GM12878 (cell line): ENCODE data around the gene DCLRE1B. TPM values are rescaled to one million over a fixed set of nuclear protein-coding genes. Genes with fewer than 3 reads are reported as not detected.

Source experiments
- BCL11A ChIP-seq: IDR thresholded peaks from 2 replicates; pipeline ENCODE4 v1.6.1; 2011; ENCODE audit warnings: low read depth, low read length
- BHLHE40 ChIP-seq, 2 experiments: fragments of 450-650 bp in 1 of 2; IDR thresholded peaks; 2 replicates each; pipeline ENCODE4 v1.6.1; 2011 to 2017; ENCODE audit warnings: low read depth in 2 of 2, borderline replicate concordance in 1 of 2, improper control_type of control experiment in 1 of 2, low read length in 1 of 2, mild to moderate bottlenecking in 1 of 2
- CBFB ChIP-seq: IDR thresholded peaks from 2 replicates; pipeline ENCODE4 v1.6.1; 2016; ENCODE audit warnings: antibody characterized with exemption, low read depth
- CHD2 ChIP-seq: IDR thresholded peaks from 2 replicates; pipeline ENCODE4 v1.6.1; 2011; ENCODE audit warnings: low read depth, low read length, improper control_type of control experiment, borderline replicate concordance
- CREM ChIP-seq: IDR thresholded peaks from 2 replicates; pipeline ENCODE4 v1.6.1; 2014; ENCODE audit warnings: antibody characterized with exemption, low read depth
- E2F4 ChIP-seq: IDR thresholded peaks from 2 replicates; pipeline ENCODE4 v1.6.1; 2012; ENCODE audit warnings: low read depth, low read length, improper control_type of control experiment
- NFIC ChIP-seq: IDR thresholded peaks from 2 replicates; pipeline ENCODE4 v1.6.1; 2012; ENCODE audit warnings: low read depth, mild to moderate bottlenecking, inconsistent platforms, low read length, moderate library complexity
- NRF1 ChIP-seq: conservative IDR thresholded peaks from 2 replicates; pipeline ENCODE4 v1.6.1; 2011; ENCODE audit warnings: mild to moderate bottlenecking, low read depth, low read length, improper control_type of control experiment
- PAX8 ChIP-seq: fragments of 450-650 bp; IDR thresholded peaks from 2 replicates; pipeline ENCODE4 v1.6.1; 2017; ENCODE audit warnings: mild to moderate bottlenecking, moderate library complexity
- POLR2A ChIP-seq: IDR thresholded peaks from 2 replicates; pipeline ENCODE4 v1.6.1; 2011; ENCODE audit warnings: low read depth, mild to moderate bottlenecking, low read length
- POLR2AphosphoS5 ChIP-seq: IDR thresholded peaks from 2 replicates; pipeline ENCODE4 v1.6.1; 2011; ENCODE audit warnings: mild to moderate bottlenecking, low read length, inconsistent platforms
- POU2F2 ChIP-seq: IDR thresholded peaks from 3 replicates; pipeline ENCODE4 v1.6.1; 2011; ENCODE audit warnings: low read depth, mild to moderate bottlenecking, low read length, borderline replicate concordance
- RAD51 ChIP-seq: fragments of 450-650 bp; IDR thresholded peaks from 2 replicates; pipeline ENCODE4 v1.6.1; 2016; ENCODE audit warnings: moderate library complexity, mild to moderate bottlenecking, inconsistent platforms
- SMAD1 ChIP-seq: fragments of 450-650 bp; IDR thresholded peaks from 2 replicates; pipeline ENCODE4 v1.6.1; 2018; ENCODE audit warnings: mild to moderate bottlenecking, low read depth; ENCODE audit not compliant: partially characterized antibody
- SREBF2 ChIP-seq: IDR thresholded peaks from 2 replicates; pipeline ENCODE4 v1.6.1; 2012; ENCODE audit warnings: mild to moderate bottlenecking, low read length
- STAT3 ChIP-seq: IDR thresholded peaks from 2 replicates; pipeline ENCODE4 v1.6.1; 2011; ENCODE audit warnings: low read depth, low read length, improper control_type of control experiment
- TCF3 ChIP-seq: IDR thresholded peaks from 2 replicates; pipeline ENCODE4 v1.6.1; 2012; ENCODE audit warnings: low read depth, mild to moderate bottlenecking, low read length, borderline replicate concordance; ENCODE audit not compliant: insufficient read depth
- USF1 ChIP-seq: IDR thresholded peaks from 2 replicates; pipeline ENCODE4 v1.6.1; 2011; ENCODE audit warnings: borderline replicate concordance, low read depth, mild to moderate bottlenecking, moderate library complexity, mixed read lengths, low read length; ENCODE audit not compliant: insufficient read depth; ENCODE audit errors: extremely low read length
- YY1 ChIP-seq: IDR thresholded peaks from 2 replicates; pipeline ENCODE4 v1.6.1; 2011; ENCODE audit warnings: low read depth, mild to moderate bottlenecking, low read length
- ZNF687 ChIP-seq: fragments of 450-650 bp; IDR thresholded peaks from 2 replicates; pipeline ENCODE4 v1.6.1; 2017; ENCODE audit warnings: mild to moderate bottlenecking, moderate library complexity
- polyA plus RNA-seq, 11 experiments: library from polyadenylated mRNA; depleted of rRNA in 4 of 11; unstranded in 6 of 11; stranded (reverse) in 5 of 11; fragments of >200 nt; fragmentation: Nextera tagmentation in 4 of 11; fragmentation: Illumina TruSeq in 1 of 11; extraction: Ambion mirVana in 4 of 11; extraction: Trizol in 1 of 11; gene quantifications; 1 replicate in 1 of 11; 2 replicates in 10 of 11; pipeline versions ENCODE4 v1.2.1 to v1.2.3, GENCODE V29; 2011 to 2016; ENCODE audit warnings: inconsistent platforms in 2 of 11, missing spikeins in 2 of 11, low read depth in 1 of 11
- total RNA-seq, 4 experiments: library from RNA; depleted of rRNA in 3 of 4; stranded (reverse); fragments of >200 nt in 3 of 4; fragmentation: Illumina TruSeq in 1 of 4; extraction: Trizol in 1 of 4; gene quantifications; 2 replicates each; pipeline versions ENCODE4 v1.2.1 to v1.2.3, GENCODE V29; 2013 to 2021
- TF ChIP-seq, protein P1 (sequence below): fragments of 450-650 bp; formaldehyde crosslinking; IDR thresholded peaks from 2 replicates; pipeline ENCODE4 v1.4.0; 2020; ENCODE audit warnings: mild to moderate bottlenecking, moderate library complexity

Gene DCLRE1B
- total and polyA plus RNA-seq, 10 of the 15 experiments (the other 5 are each of a cell fraction or from before 2014, with no cell fraction given), result 5.4 to 18.3 (median 13.4) TPM

GRCh38 chr1:113904674-113905434 is at the start of gene DCLRE1B, which contains the start of gene AP4B1 (continued):
- TF ChIP-seq ZNF687 (no peak), USF1 (no peak), PAX8 (no peak), BHLHE40 (IDR thresholded peaks at IDR 0.05; ENCODE audit: borderline replicate concordance in 1 of 2, low read depth in 2 of 2, low read length in 1 of 2) (peak; percentile 68), CBFB (peak; percentile 93), CREM (no peak; the same call in 1 of the 2 replicates), SMAD1 (peak; percentile 17), BCL11A (no peak), E2F4 (peak; percentile 91), STAT3 (no peak), SREBF2 (no peak), NRF1 (peak; percentile 38; the same call in 1 of the 2 replicates), NFIC (no peak), CHD2 (peak; percentile 98), POU2F2 (peak; percentile 75; the same call in 2 of the 3 replicates), TCF3 (peak; percentile 93), YY1 (peak; percentile 94), POLR2A (peak; percentile 77), POLR2AphosphoS5 (peak; percentile 73; the same call in 1 of the 2 replicates), RAD51 (0 out of 2 replicates have a peak, but pooled peaks have one; percentile 11)
- TF ChIP-seq, protein P1, sequence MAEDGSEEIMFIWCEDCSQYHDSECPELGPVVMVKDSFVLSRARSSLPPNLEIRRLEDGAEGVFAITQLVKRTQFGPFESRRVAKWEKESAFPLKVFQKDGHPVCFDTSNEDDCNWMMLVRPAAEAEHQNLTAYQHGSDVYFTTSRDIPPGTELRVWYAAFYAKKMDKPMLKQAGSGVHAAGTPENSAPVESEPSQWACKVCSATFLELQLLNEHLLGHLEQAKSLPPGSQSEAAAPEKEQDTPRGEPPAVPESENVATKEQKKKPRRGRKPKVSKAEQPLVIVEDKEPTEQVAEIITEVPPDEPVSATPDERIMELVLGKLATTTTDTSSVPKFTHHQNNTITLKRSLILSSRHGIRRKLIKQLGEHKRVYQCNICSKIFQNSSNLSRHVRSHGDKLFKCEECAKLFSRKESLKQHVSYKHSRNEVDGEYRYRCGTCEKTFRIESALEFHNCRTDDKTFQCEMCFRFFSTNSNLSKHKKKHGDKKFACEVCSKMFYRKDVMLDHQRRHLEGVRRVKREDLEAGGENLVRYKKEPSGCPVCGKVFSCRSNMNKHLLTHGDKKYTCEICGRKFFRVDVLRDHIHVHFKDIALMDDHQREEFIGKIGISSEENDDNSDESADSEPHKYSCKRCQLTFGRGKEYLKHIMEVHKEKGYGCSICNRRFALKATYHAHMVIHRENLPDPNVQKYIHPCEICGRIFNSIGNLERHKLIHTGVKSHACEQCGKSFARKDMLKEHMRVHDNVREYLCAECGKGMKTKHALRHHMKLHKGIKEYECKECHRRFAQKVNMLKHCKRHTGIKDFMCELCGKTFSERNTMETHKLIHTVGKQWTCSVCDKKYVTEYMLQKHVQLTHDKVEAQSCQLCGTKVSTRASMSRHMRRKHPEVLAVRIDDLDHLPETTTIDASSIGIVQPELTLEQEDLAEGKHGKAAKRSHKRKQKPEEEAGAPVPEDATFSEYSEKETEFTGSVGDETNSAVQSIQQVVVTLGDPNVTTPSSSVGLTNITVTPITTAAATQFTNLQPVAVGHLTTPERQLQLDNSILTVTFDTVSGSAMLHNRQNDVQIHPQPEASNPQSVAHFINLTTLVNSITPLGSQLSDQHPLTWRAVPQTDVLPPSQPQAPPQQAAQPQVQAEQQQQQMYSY (CRISPR knock-in tag), result no peak
